Stimulated activated naive CD8-positive, alpha-beta T cell treated with anti-CD3 and anti-CD28 coated beads, Interleukin-15, amount 100 ng/mL, for 72 hours (primary cell): ENCODE data around the gene CALM1.
"Not testable (repeated sequence)": the region's sequence is repeated elsewhere in the genome, so short reads cannot be mapped to it uniquely, and the experiment has no call there.

Experiments used
- ATAC-seq: fragments of 150-1000 bp; cut with Tn5 transposase; 2 replicates; pipeline ENCODE4 v1.10.0; 2021; ENCODE audit warnings: mild to moderate bottlenecking, moderate library complexity
- DNase-seq, 2 donors: peaks; one replicate each; pipeline ENCODE4 v3.0.0; 2021 to 2022
- H3K27ac Mint-ChIP-seq, 2 donors: one replicate each; pipeline ENCODE4 v1.8.0; 2022; ENCODE audit warnings: mild to moderate bottlenecking in 2 of 2, mixed read lengths in 2 of 2, moderate library complexity in 2 of 2
- H3K27me3 Mint-ChIP-seq: one replicate; pipeline ENCODE4 v1.8.0; 2022; ENCODE audit warnings: mixed read lengths
- H3K4me1 Mint-ChIP-seq: one replicate; pipeline ENCODE4 v1.8.0; 2022; ENCODE audit warnings: mild to moderate bottlenecking, mixed read lengths
- H3K4me3 Mint-ChIP-seq, 2 donors: one replicate each; pipeline ENCODE4 v1.8.0; 2022; ENCODE audit warnings: mild to moderate bottlenecking in 2 of 2, mixed read lengths in 2 of 2, moderate library complexity in 1 of 2
- H3K9me3 Mint-ChIP-seq, 2 donors: one replicate each; pipeline ENCODE4 v1.8.0; 2022; ENCODE audit warnings: mixed read lengths in 2 of 2

The CALM1 gene

DNA sequence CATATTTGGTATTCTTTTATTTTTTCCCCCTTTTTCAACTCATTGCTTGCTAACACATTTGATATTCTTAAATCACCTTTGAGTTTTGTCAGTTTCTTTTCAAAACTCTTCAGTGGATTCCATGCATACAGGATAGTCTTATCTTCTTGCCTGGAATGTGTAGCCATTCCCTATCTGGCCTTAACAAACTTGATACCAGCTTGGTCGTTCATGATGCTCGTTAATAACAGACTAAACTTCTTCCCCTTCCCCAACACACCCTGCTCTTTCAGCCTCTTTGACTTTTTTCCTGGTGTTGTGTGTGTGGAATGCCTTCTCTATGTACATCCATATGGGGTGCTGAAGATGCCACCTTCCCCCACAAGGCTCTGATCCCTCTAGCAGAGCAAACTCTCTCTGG lies 17.7 kb upstream of the CALM1 start:
- Mint-ChIP-seq H3K27me3 (no peaks in the 10 kb centered on the region), H3K27ac (no peak overlapping the region), H3K4me1 (no peaks in the 10 kb centered on the region), H3K4me3 (no peak overlapping the region), H3K9me3 (no peaks in the 10 kb centered on the region)
- no peak for ATAC-seq
- DNase-seq = no peak

DNA sequence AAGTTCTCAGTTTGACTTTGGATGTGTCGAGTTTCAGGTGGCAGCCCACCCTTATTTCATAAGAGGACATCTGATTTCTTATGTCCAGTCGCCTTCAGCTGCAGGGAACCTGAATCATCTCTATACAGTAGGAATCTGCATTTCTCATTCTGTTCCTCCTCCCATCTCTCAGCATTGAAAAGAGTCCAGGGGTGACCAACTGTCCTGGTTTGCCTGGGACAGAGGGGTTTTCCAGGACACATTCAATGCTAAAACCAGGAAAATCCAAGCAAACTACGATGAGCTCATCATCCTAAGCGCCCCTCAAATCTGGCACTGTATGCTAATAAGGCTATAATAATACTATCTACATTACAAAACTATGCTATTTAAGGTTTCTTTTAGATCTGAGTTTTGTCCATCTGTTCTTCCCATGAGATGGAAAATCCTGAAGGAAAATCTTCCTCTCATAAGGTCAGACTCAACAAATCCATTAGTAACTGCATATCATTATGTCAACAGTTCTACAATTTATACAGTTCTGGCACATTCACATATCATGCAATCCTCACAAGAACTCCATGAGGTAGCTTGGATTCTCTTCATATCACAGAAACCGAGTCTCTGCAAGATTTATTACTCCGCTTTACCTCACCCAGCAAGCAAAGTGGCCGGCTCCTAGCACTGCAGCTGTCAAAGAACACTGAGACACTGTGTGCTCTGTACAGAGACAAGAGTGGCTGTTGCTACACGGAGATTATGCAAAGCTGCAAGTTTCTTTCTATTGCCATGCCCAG lies 15.6 kb upstream of the CALM1 start:
- Mint-ChIP-seq H3K27ac (no peak overlapping the region), H3K27me3 (no peaks in the 10 kb centered on the region), H3K4me3 (no peak overlapping the region), H3K9me3 (no peaks in the 10 kb centered on the region), H3K4me1 (peaks cover under 1% of the 10 kb centered on the region)
- ATAC-seq = no peak
- no peak for DNase-seq

DNA sequence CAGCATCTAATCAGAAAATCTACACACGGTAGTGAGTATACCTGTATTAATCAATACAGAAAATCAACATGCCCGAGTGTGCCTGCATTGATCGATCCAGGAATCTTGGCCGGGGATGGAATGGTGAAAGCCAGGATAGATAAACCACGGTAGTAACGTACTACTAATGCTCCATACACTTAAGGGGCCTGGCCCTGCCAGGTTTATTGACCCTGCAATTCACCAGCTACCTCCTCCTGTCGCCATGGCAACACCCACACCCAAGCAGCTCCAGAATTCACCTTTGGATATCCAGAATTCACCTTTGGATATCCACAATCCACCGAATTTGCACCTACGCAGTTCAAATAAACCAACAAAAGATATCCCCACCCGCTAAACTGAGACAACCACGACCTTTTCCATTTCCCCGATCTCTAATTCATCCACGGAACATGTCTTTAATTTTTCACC lies 14.8 kb upstream of the CALM1 start:
- Mint-ChIP-seq H3K27ac (no peak overlapping the region), H3K4me1 (peaks cover 5% of the 10 kb centered on the region)
- DNase-seq = peak in 1 of 2 donors; percentile 40

DNA sequence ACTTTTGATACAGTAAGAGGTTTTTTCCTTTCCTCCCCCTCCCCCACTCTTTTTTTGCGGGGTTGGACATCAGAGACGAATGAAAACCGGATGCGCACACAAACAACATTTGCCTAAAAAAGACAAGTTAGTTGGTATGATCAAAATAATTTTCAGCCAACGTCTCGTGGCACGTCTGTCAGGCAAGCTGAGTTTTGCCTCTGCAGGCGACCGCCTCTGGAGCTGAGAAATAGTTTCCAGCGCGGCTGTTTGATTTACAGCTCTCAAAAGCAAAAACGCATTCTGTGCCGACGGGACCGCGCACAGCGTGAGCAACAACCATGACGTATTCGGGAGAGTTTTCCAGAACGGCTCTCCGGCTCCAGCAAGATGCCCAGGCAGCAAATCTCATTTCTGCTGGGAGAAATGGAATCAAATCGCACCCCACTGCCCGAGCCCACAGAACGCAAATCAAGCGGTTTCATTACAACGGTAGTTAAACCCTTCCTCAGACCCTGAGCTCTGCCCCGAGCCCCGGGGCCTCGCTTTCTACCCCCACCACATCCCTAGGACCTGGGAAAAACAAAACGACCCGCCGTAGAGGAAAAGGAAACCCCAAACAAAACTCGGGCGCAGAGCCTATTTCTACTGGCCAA lies 14.2 kb upstream of the CALM1 start:
- Mint-ChIP-seq H3K27ac (no peak overlapping the region), H3K4me1 (peaks cover 5% of the 10 kb centered on the region), H3K4me3 (no peak overlapping the region), H3K27me3 (no peaks in the 10 kb centered on the region), H3K9me3 (no peaks in the 10 kb centered on the region)
- DNase-seq (peak in 1 of 2 donors; percentile 76), ATAC-seq (peak; percentile 33)

More for the DNA sequence above, 14.8 kb upstream of the CALM1 start:
- Mint-ChIP-seq H3K4me3 (no peak overlapping the region), H3K9me3 (no peaks in the 10 kb centered on the region), H3K27me3 (no peaks in the 10 kb centered on the region)
- no peak for ATAC-seq

- Mint-ChIP-seq H3K9me3 (no peaks in the 10 kb centered on the region), H3K4me1 (peaks cover 10% of the 10 kb centered on the region), H3K27me3 (no peaks in the 10 kb centered on the region), H3K27ac (no peak overlapping the region), H3K4me3 (no peak overlapping the region)
- ATAC-seq (peak; percentile 91), DNase-seq (peak; percentile 97 to 99)
Observed at GRCh38 chr14:90383126-90383730, 13.6 kb upstream of the CALM1 start.

DNA sequence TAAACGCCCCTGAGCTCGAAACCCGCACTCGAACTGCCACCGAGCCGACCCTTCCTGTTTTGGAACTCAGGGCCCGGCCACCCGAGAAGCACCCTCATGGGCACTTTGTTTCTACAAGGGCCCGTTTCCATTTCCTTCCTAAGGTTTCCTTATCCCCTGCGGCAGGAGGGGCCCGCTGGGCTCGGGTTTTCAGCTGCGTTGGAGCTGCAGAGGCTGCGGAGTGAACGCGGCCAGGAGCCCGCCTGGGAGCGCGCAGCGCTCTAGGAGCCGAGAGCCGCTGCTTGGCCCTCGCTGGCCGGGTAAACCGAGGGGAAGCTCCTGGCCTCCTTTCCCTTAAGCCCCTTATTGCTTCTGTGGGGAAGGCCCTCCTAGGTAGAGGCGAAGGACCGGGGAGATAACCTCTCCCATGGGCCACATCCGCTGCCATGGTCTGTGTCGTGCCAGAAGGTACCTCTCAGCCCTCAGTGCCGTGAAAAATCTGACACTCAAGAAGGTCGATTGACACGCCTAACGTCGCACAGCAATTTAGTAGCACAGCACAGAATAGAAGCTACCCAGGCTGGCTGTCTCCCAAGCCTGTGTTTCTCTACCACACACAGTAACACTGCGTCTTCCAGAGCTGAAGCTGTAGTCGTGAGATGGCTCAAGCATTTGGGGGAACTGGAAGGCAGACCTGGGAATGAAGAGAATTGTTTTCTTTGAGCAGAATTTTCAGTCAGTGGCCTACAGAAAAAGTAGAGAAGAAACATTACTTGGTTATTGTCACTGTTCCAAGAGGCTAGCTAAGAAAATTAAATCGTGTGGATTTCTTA lies 12.9 kb upstream of the CALM1 start:
- DNase-seq (peak; percentile 71 to 77), ATAC-seq (peak; percentile 56)
- Mint-ChIP-seq H3K27ac (no peak overlapping the region), H3K4me3 (no peak overlapping the region), H3K9me3 (no peaks in the 10 kb centered on the region), H3K4me1 (peaks cover 17% of the 10 kb centered on the region), H3K27me3 (no peaks in the 10 kb centered on the region)

- DNase-seq (no peak), ATAC-seq (no peak)
- Mint-ChIP-seq H3K4me3 (no peak overlapping the region), H3K9me3 (peaks cover 0 to under 1% of the 10 kb centered on the region in 2 donors), H3K4me1 (peaks cover 23% of the 10 kb centered on the region), H3K27me3 (no peaks in the 10 kb centered on the region), H3K27ac (peak overlapping the region in 1 of 2 donors; percentile 28)
Observed at GRCh38 chr14:90384543-90384911, 12.3 kb upstream of the CALM1 start.

DNA sequence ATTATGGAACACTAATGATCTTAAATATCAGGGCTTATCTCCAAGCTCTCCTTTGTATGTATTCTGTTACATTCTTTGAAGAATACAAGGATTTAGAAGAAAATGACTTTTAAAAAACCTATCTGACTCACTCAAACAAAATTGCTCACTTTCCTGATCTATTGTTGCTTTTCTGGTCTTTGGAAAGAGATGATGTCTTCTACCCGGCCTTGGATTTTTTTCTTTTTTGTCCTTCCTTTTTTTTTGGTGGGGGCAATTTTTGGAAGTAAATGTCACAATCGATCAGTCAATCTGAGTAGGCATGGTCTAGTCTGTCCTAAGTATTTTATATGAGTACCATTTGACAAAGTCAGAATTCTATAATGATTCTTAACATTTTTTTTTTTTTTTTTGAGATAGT lies 10.5 kb upstream of the CALM1 start:
- Mint-ChIP-seq H3K4me1 (peaks cover 25% of the 10 kb centered on the region), H3K4me3 (no peak overlapping the region), H3K27ac (no peak overlapping the region), H3K27me3 (no peaks in the 10 kb centered on the region), H3K9me3 (peaks cover 0 to 4% of the 10 kb centered on the region in 2 donors)
- DNase-seq (no peak), ATAC-seq (no peak)

GRCh38 chr14:90387206-90387760 lies 9.5 kb upstream of the CALM1 start:
- Mint-ChIP-seq H3K27ac (no peak overlapping the region), H3K9me3 (peaks cover 0 to 4% of the 10 kb centered on the region in 2 donors), H3K27me3 (no peaks in the 10 kb centered on the region), H3K4me3 (no peak overlapping the region), H3K4me1 (peaks cover 25% of the 10 kb centered on the region)
- DNase-seq (no peak), ATAC-seq (no peak)

DNA sequence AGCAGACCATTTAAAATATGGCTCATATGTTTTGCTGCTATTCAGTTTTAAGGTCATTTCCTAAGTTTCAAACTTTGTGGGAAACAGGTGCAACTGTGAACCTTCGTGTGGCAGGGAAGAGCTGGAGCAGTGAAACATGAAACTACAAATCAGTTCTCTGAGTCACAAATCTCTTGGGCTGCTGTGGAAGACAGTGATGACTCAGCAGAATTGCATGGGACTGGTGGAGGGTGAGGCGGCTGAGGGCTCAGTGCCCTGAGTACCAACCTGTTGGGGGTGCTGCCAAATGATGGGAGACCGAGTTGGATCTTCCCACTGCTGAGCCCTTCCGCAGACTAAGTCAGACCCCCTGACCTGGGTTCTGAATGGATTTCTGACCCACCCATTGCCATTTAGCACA lies 8.4 kb upstream of the CALM1 start:
- Mint-ChIP-seq H3K9me3 (peaks cover 0 to 4% of the 10 kb centered on the region in 2 donors), H3K27ac (peak overlapping the region in 1 of 2 donors; percentile 56), H3K27me3 (no peaks in the 10 kb centered on the region), H3K4me1 (peaks cover 25% of the 10 kb centered on the region), H3K4me3 (no peak overlapping the region)
- no peak for DNase-seq
- no peak for ATAC-seq

GRCh38 chr14:90388982-90389381 lies 7.8 kb upstream of the CALM1 start:
- Mint-ChIP-seq H3K9me3 (peaks cover 0 to 4% of the 10 kb centered on the region in 2 donors), H3K4me1 (peaks cover 25% of the 10 kb centered on the region), H3K4me3 (no peak overlapping the region), H3K27me3 (no peaks in the 10 kb centered on the region), H3K27ac (no peak overlapping the region)
- ATAC-seq (no peak), DNase-seq (no peak)

GRCh38 chr14:90393966-90394365 lies 2.9 kb upstream of the CALM1 start:
- no peak overlapping the region for H3K27ac Mint-ChIP-seq
- peaks cover 0 to 4% of the 10 kb centered on the region in 2 donors for H3K9me3 Mint-ChIP-seq
- no peaks in the 10 kb centered on the region for H3K27me3 Mint-ChIP-seq
- DNase-seq (no peak), ATAC-seq (no peak)
- H3K4me1 Mint-ChIP-seq = peaks cover 13% of the 10 kb centered on the region
- no peak overlapping the region for H3K4me3 Mint-ChIP-seq

DNA sequence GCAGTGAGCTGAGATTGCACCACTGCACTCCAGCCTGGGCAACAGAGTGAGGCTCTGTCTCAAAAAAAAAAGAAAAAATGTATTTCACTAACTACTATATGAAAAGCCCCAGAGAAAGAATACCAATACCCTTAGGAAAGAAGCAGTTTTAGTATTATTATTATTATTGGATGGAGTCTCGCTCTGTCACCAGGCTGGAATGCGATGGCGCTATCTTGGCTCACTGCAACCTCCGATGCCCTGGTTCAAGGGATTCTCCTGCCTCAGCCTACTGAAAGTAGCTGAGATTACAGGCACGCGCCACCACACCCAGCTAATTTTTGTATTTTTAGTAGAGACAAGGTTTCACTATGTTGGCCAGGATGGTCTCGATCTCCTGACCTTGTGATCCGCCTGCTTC lies 2.0 kb upstream of the CALM1 start:
- H3K4me1 Mint-ChIP-seq = peaks cover 12% of the 10 kb centered on the region
- not testable (repeated sequence) for H3K27me3 Mint-ChIP-seq, H3K9me3 Mint-ChIP-seq, H3K4me3 Mint-ChIP-seq, DNase-seq, H3K27ac Mint-ChIP-seq, ATAC-seq

GRCh38 chr14:90397425-90398314 lies 841 bp downstream of the CALM1 start:
- H3K9me3 Mint-ChIP-seq = no peaks in the 10 kb centered on the region
- no peaks in the 10 kb centered on the region for H3K27me3 Mint-ChIP-seq
- H3K4me3 Mint-ChIP-seq = peak overlapping the region; percentile 90 to 98
- peak overlapping the region; percentile 95 to 98 for H3K27ac Mint-ChIP-seq
- ATAC-seq (peak; percentile 69), DNase-seq (peak; percentile 74 to 88)
- peaks cover 41% of the 10 kb centered on the region for H3K4me1 Mint-ChIP-seq
